ENCODE measurements around the gene VPS39.

GRCh38 chr15:42191610-42192346 lies 16.3 kb downstream of the VPS39 start:
- TF ChIP-seq SIN3A (IDR thresholded peaks at IDR 0.05; ENCODE audit: borderline replicate concordance, insufficient read depth, low read length) (no peak), POLR2AphosphoS5 (IDR thresholded peaks at IDR 0.05; ENCODE audit: low read depth, low read length) (no peak), TAF1 (IDR thresholded peaks at IDR 0.05; ENCODE audit: borderline replicate concordance, insufficient read depth, low read length) (no peak), FOXP2 (optimal IDR thresholded peaks at IDR 0.05; ENCODE audit: borderline replicate concordance, extremely low read depth, extremely low read length, insufficient read depth) (no peak)
- TF ChIP-seq, protein P1, sequence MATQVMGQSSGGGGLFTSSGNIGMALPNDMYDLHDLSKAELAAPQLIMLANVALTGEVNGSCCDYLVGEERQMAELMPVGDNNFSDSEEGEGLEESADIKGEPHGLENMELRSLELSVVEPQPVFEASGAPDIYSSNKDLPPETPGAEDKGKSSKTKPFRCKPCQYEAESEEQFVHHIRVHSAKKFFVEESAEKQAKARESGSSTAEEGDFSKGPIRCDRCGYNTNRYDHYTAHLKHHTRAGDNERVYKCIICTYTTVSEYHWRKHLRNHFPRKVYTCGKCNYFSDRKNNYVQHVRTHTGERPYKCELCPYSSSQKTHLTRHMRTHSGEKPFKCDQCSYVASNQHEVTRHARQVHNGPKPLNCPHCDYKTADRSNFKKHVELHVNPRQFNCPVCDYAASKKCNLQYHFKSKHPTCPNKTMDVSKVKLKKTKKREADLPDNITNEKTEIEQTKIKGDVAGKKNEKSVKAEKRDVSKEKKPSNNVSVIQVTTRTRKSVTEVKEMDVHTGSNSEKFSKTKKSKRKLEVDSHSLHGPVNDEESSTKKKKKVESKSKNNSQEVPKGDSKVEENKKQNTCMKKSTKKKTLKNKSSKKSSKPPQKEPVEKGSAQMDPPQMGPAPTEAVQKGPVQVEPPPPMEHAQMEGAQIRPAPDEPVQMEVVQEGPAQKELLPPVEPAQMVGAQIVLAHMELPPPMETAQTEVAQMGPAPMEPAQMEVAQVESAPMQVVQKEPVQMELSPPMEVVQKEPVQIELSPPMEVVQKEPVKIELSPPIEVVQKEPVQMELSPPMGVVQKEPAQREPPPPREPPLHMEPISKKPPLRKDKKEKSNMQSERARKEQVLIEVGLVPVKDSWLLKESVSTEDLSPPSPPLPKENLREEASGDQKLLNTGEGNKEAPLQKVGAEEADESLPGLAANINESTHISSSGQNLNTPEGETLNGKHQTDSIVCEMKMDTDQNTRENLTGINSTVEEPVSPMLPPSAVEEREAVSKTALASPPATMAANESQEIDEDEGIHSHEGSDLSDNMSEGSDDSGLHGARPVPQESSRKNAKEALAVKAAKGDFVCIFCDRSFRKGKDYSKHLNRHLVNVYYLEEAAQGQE (IDR thresholded peaks at IDR 0.05; ENCODE audit: insufficient read depth in 1 of 2, low read depth in 2 of 2, low read length in 2 of 2) = no peak
